Esophagus muscularis mucosa (tissue), 3 donors: ENCODE results near the gene ADK.

Source experiments
- POLR2A ChIP-seq: fragments of 450-650 bp; IDR thresholded peaks from one replicate; pipeline ENCODE4 v1.6.1; 2017; ENCODE audit warnings: antibody characterized with exemption, moderate library complexity, mild to moderate bottlenecking, low read depth
- TF ChIP-seq, protein P1 (sequence below), 3 experiments: fragments of 200-600 bp in 2 of 3; fragments of 450-650 bp in 1 of 3; sonication (generic) in 2 of 3; IDR thresholded peaks; one replicate each; pipeline ENCODE4 v1.5.1; 2017 to 2019; ENCODE audit warnings: antibody characterized with exemption in 3 of 3, mild to moderate bottlenecking in 2 of 3, moderate library complexity in 1 of 3

DNA sequence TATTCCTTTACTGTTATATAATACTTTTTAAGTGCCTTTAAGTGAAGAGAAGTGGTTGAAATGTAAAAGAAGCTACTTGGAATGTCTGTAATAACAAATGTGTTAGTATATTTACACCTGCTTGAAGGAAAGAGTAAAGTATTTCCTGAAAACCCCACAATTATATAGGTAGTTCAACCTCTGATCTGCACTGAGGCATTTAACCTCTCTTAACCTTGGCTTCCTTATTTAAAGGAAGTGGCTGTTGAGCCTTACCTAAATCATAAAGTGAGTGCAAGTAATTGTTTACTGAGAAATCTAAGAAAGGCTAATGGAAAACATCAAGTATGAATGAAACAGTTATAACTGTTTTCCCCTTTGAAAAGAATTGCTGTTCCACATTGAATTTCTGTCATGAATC is 294.5 kb downstream of the ADK start:
- no peak for TF ChIP-seq POLR2A
- TF ChIP-seq, protein P1, sequence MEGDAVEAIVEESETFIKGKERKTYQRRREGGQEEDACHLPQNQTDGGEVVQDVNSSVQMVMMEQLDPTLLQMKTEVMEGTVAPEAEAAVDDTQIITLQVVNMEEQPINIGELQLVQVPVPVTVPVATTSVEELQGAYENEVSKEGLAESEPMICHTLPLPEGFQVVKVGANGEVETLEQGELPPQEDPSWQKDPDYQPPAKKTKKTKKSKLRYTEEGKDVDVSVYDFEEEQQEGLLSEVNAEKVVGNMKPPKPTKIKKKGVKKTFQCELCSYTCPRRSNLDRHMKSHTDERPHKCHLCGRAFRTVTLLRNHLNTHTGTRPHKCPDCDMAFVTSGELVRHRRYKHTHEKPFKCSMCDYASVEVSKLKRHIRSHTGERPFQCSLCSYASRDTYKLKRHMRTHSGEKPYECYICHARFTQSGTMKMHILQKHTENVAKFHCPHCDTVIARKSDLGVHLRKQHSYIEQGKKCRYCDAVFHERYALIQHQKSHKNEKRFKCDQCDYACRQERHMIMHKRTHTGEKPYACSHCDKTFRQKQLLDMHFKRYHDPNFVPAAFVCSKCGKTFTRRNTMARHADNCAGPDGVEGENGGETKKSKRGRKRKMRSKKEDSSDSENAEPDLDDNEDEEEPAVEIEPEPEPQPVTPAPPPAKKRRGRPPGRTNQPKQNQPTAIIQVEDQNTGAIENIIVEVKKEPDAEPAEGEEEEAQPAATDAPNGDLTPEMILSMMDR (IDR thresholded peaks at IDR 0.05), result no peak
